ENCODE measurements around the gene WIPF2. TPM values are rescaled to one million over a fixed set of nuclear protein-coding genes. Genes with fewer than 3 reads are reported as not detected.
"Not testable (repeated sequence)": the region's sequence is repeated elsewhere in the genome, so short reads cannot be mapped to it uniquely, and the experiment has no call there.

The WIPF2 gene
- polyA plus RNA-seq, 1 experiment = 8.1 TPM

DNA sequence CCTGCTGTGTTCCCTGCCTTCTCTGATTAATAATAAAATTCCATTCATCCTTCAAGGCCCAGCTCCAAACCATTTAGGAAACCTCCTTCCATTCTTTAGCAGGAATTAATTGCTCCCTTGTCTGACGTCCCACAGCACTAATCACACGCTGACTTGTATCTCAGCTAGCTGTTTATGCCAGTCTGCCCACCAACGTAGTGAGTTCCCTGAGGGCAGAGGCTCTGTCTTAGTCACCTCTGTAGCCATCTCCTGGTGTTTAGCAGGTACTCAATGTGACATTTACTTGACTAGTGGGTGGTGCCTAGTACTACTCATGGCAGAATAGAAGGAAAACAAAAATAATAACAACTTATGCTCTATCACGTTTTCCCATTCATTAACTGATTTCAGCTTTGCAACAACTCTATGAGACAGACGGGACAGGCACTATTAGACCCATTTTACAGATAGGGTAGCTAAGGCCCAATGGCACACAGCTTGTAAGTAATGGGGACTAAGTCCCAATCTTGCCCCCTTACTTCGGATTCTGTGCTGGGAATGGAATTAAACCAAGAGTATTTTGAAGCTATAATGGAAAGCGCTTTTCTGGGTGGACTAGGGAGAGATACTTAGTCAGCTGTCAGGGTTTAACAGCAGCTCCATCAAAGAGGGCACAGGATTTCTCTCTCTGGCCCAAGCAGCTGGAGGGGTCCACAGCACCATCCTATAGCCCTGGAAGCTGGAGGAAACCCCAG is 931 bp upstream of the WIPF2 start:
- no peaks in the 10 kb centered on the region for H3K27me3 ChIP-seq (ENCODE audit: control insufficient read depth, insufficient read depth, low read length)
- H3K27ac ChIP-seq (ENCODE audit: low read depth, low read length) = peak overlapping the region; percentile 91
- H3K4me3 ChIP-seq (ENCODE audit: low read depth, low read length) = no peak overlapping the region; the same call in 1 of the 2 replicates
- no peak for TF ChIP-seq CTCF (IDR thresholded peaks at IDR 0.05; ENCODE audit: low read depth, low read length)
- POLR2A ChIA-PET = interaction anchor here (0.7 to 1.4 kb wide), 8 partner anchors 9 to 123 kb away, joined by 3 to 9 read pairs (median 4); partner anchors contain the start of genes CASC3 and CDC6
- CTCF ChIA-PET = interaction anchor here (0.6 to 3.4 kb wide), 38 partner anchors 9 to 343 kb away, joined by 3 to 41 read pairs (median 6); partner anchors contain the start of genes CASC3 and CDC6
- DNase-seq (ENCODE audit: low read depth, low spot score) = no peak
- no peaks in the 10 kb centered on the region for H3K9me3 ChIP-seq (ENCODE audit: control insufficient read depth, insufficient read depth, low read length)

- CTCF ChIA-PET = interaction anchor here (0.6 to 3.4 kb wide), 39 partner anchors 9 to 984 kb away, joined by 3 to 41 read pairs (median 5); partner anchors contain the start of genes CASC3, CDC6 and RARA
- DNase-seq (ENCODE audit: low read depth, low spot score) = no peak
- Histone ChIP-seq H3K9me3 (ENCODE audit: control insufficient read depth, insufficient read depth, low read length) (no peaks in the 10 kb centered on the region), H3K27ac (ENCODE audit: low read depth, low read length) (peak overlapping the region; percentile 75), H3K4me3 (ENCODE audit: low read depth, low read length) (peak overlapping the region; percentile 96), H3K27me3 (ENCODE audit: control insufficient read depth, insufficient read depth, low read length) (no peaks in the 10 kb centered on the region)
- POLR2A ChIA-PET = interaction anchor here (1.0 to 1.4 kb wide), 5 partner anchors 11 to 80 kb away, joined by 3 to 9 read pairs (median 6); partner anchors contain the start of genes CASC3 and CDC6
- no peak for TF ChIP-seq CTCF (IDR thresholded peaks at IDR 0.05; ENCODE audit: low read depth, low read length)
These were observed 662 bp downstream of the WIPF2 start for GRCh38 chr17:40219594-40220338.

DNA sequence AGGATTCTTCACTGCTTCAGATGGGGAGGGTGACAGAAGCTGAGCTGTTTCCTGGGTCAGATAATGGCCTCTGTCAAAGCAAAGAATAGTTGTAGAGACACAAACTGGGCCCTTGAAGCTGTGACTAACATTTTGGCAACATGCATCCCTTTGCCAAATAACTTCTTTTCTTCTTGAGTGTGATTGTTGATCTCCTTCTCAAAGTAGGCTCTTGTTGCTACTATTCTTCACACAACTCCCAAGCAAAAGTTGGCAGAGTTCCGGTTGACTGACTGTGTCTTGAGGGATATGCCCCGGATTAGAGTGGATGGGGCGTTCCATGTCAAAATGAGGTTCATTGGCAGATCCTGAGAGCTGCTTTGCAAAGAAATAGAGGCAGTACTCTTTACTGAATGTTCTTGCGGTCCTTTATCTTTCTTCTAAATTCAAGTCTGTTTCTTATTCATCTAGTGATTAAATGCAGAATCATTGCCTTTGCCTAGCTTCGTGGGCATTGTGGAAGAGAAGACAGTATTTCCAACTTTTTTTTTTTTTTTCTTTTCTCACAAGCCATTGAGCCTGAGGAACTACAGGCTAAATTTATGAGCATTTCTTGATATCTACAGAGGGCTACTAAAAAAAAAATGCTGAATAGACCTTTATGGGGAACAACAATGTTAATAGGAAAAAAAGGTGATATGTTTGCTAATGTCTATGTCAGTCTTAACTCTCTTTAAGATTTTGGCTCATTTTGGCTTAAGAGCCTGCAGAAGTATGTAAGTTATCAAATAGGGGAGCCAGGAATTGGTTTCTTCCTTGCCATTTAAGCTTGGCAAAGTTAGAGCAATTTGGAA is 5.8 kb downstream of the WIPF2 start:
- no peak overlapping the region for H3K4me3 ChIP-seq (ENCODE audit: low read depth, low read length)
- DNase-seq (ENCODE audit: low read depth, low spot score) = no peak
- no peak overlapping the region for H3K27ac ChIP-seq (ENCODE audit: low read depth, low read length)
- POLR2A ChIA-PET = interaction anchor here (0.6 kb wide), 1 partner anchor 238 kb away, joined by 12 read pairs; no protein-coding TSS in a partner anchor
- no peaks in the 10 kb centered on the region for H3K27me3 ChIP-seq (ENCODE audit: control insufficient read depth, insufficient read depth, low read length)
- TF ChIP-seq CTCF (IDR thresholded peaks at IDR 0.05; ENCODE audit: low read depth, low read length) = no peak
- CTCF ChIA-PET = interaction anchor here (0.7 to 1.1 kb wide), 3 partner anchors 22 to 153 kb away, joined by 3 to 5 read pairs (median 3); no protein-coding TSS in a partner anchor
- H3K9me3 ChIP-seq (ENCODE audit: control insufficient read depth, insufficient read depth, low read length) = no peaks in the 10 kb centered on the region

DNA sequence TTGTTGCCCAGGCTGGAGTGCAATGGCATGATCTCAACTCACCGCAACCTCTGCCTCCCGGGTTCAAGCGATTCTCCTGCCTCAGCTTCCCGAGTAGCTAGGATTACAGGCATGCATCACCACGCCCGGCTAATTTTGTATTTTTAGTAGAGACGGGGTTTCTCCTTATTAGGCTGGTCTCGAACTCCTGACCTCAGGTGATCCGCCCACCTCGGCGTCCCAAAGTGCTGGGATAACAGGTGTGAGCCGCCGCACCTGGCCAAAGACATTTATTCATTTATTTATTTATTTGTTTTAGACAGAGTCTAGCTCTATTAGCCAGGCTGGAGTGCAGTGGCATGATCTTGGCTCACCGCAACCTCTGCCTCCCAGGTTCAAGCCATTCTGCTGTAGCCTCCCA is 10.0 kb downstream of the WIPF2 start:
- H3K4me3 ChIP-seq (ENCODE audit: low read depth, low read length); POLR2A ChIA-PET; DNase-seq (ENCODE audit: low read depth, low spot score); H3K9me3 ChIP-seq (ENCODE audit: control insufficient read depth, insufficient read depth, low read length); H3K27me3 ChIP-seq (ENCODE audit: control insufficient read depth, insufficient read depth, low read length); H3K27ac ChIP-seq (ENCODE audit: low read depth, low read length): not testable (repeated sequence)
- CTCF ChIA-PET = interaction anchor here (0.7 to 3.3 kb wide), 4 partner anchors 10 to 54 kb away, joined by 3 to 22 read pairs (median 3); partner anchors contain the start of gene WIPF2

GRCh38 chr17:40230670-40231069 is 11.6 kb downstream of the WIPF2 start:
- Histone ChIP-seq H3K9me3 (ENCODE audit: control insufficient read depth, insufficient read depth, low read length) (no peaks in the 10 kb centered on the region), H3K27me3 (ENCODE audit: control insufficient read depth, insufficient read depth, low read length) (no peaks in the 10 kb centered on the region), H3K27ac (ENCODE audit: low read depth, low read length) (no peak overlapping the region), H3K4me3 (ENCODE audit: low read depth, low read length) (no peak overlapping the region)
- ChIA-PET POLR2A (interaction anchor here (0.9 kb wide), 1 partner anchor 12 kb away, joined by 3 read pairs; no protein-coding TSS in a partner anchor), CTCF (interaction anchor here (3.3 kb wide), 1 partner anchor 12 kb away, joined by 22 read pairs; the partner anchor contains the start of gene WIPF2)
- no peak for TF ChIP-seq CTCF (IDR thresholded peaks at IDR 0.05; ENCODE audit: low read depth, low read length)
- DNase-seq (ENCODE audit: low read depth, low spot score) = no peak

DNA sequence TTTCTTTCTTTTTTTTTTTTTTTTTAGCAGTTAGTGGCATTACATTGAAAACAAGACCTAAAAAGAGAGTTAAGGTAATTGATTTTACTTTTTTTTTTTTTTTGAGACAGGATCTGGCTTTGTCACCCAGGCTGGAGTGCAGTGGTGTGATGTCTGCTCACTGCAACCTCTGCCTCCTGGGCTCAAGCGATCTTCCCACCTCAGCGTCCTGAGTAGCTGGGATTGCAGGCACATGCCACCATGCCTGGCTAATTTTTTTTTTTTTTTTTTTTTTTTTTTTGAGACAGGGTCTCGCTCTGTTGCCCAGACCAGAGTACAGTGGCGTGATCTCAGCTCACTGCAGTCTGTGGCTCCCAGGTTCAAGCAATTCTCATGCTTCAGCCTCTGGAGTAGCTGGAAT is 12.8 kb downstream of the WIPF2 start:
- DNase-seq (ENCODE audit: low read depth, low spot score); H3K9me3 ChIP-seq (ENCODE audit: control insufficient read depth, insufficient read depth, low read length); H3K27ac ChIP-seq (ENCODE audit: low read depth, low read length); H3K27me3 ChIP-seq (ENCODE audit: control insufficient read depth, insufficient read depth, low read length); H3K4me3 ChIP-seq (ENCODE audit: low read depth, low read length): not testable (repeated sequence)
- POLR2A ChIA-PET = interaction anchor here (0.7 to 1.0 kb wide), 2 partner anchors 52 to 76 kb away, joined by 3 to 4 read pairs; no protein-coding TSS in a partner anchor
- CTCF ChIA-PET = interaction anchor here (0.6 to 2.5 kb wide), 5 partner anchors 10 to 245 kb away, joined by 3 to 9 read pairs (median 4); partner anchors contain the start of gene WIPF2

Data from AG04450 (cell line).